CD1c-positive myeloid dendritic cell (primary cell): Measurements from ENCODE around the gene APOA5.
"Not testable (repeated sequence)": the region's sequence is repeated elsewhere in the genome, so short reads cannot be mapped to it uniquely, and the experiment has no call there.

ENCODE experiments used
- DNase-seq: peaks from one replicate; pipeline ENCODE4 v3.0.0-alpha.2; 2016; ENCODE audit errors: extremely low spot score

The APOA5 gene

DNA sequence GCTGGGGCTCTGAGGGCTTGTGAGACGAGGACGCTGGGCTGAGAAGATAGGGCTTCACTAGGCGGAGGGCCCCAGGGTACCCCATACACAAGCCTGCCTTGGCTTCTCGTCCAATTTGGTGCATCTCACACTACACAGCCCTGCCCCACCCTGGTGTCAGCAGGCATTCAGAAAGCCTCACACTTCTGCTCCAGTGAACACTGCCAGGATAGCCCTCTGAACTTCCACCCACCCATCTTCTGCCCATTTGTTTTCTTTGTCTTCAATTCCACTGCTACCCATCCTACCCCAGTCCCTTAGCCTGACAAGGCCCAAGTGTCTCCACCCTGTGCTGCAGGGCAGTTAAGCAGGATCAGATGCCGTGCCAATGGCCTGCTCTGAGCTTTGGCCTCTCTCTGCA lies 17.0 kb downstream of the APOA5 start:
- no peak for DNase-seq

- peak; percentile 82 for DNase-seq
These were observed 18.2 kb downstream of the APOA5 start for GRCh38 chr11:116773203-116774097.

DNA sequence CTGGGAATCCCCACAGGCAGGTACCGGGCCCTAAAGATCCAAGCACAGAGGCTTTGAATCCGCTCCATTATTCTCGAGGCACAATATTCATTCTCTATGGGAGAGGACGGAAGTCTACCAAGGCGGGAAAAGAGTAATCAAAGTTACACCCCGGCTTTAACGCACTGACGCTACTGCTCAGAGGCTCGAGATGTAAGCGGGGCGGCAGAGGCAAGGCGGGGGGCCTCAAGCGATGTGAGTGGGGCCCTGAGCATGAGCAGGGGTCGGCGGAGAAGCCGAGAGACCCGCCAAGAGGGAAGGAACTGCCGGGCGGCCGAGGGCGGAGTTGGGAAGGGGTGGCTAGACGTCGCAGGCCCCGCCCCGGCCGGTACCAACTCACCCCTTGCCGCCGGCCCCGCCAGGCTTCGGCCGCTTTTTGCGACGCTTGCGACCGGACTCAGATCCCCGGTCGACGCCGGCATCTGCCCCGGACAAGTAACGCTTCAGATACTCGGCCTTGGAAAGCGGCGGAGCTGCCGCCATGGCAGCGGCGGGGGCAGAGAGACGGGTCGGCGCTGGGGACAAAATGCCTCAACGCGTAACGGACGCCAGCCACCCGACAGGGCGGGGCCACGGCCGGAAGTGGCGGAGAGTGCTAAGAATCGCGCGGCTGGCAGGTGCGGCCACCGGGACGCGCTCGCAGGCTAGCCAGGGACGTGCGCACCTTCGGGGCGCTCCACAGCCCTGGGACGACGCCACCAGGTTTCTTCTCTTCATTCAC lies 19.1 kb downstream of the APOA5 start, which contains the start of gene BUD13:
Gene BUD13 (minus strand): TSS at position 545 of the 760 bp plus-strand sequence. CDS start 23 bp downstream, at position 522.
- DNase-seq, result peak; percentile 93

DNA sequence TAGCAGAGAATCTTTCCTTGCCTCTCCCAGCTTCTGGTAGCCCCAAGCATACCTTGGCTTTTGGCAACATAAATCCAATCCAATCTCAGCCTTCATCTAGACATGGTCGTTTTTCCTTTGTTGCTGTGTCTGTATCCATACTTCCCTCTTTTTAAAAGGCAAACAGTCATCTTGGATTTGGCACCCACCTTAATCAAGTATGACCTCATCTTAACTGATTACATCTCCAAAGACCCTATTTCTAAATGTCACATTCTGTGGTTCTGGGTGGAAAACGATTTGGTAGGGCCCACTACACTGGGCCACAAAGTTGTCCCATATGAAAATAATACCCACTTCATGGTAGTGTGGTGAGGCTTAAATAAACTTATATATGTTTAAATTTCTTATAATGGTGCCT lies 19.7 kb downstream of the APOA5 start:
- no peak for DNase-seq

- no peak for DNase-seq
These were observed 29.5 kb downstream of the APOA5 start for GRCh38 chr11:116762132-116762531.

GRCh38 chr11:116756044-116756443 lies 35.6 kb downstream of the APOA5 start:
- not testable (repeated sequence) for DNase-seq

- DNase-seq, result peak; percentile 41
These were observed 41.5 kb downstream of the APOA5 start for GRCh38 chr11:116750070-116750718.

GRCh38 chr11:116742104-116742503 lies 49.6 kb downstream of the APOA5 start:
- DNase-seq, result no peak

DNA sequence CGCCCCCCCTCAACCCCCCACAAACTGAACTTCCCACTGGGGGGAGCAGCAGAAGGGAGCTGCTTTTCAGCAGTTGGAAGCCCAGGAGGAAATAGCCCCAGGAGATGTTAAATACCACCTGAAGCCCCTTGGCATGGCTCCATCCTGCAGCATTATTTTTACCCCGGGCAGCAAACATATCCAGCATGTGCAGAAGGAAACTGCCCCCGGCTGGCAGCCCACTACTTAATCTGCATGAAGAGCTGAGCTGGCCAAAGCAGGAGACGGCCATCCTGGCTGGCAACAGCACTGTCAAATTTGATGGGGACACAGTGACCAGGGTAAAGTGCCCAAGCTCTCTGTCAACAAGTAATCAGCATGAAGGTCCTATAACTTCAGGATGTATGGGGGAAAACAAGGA lies 50.9 kb downstream of the APOA5 start:
- no peak for DNase-seq
